T-helper 2 cell (primary cell): ENCODE measurements around the gene DDX1.

ENCODE experiments used
- DNase-seq, 5 experiments: peaks; one replicate each; pipeline versions ENCODE4 v3.0.0 to v3.0.0-alpha.2; 2012 to 2022

Gene DDX1

DNA sequence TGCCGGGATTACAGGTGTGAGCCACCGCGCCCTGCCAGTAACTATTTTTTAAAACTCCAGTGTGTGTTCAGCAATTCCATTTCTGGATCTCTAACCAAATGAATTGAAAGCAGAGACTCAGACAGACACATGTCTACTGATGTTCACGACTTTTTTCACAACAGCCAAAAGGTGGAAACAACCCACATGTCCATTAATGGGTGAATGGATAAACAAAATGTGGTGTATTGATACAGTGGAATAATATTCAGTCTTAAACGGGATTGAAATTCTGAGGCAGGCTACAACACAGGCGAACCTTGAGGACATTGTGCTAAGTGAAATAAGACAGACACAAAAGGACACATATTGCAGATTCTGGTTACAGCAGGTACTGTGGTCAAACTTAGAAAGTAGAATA is 55.0 kb downstream of the DDX1 start:
- no peak for DNase-seq

DNA sequence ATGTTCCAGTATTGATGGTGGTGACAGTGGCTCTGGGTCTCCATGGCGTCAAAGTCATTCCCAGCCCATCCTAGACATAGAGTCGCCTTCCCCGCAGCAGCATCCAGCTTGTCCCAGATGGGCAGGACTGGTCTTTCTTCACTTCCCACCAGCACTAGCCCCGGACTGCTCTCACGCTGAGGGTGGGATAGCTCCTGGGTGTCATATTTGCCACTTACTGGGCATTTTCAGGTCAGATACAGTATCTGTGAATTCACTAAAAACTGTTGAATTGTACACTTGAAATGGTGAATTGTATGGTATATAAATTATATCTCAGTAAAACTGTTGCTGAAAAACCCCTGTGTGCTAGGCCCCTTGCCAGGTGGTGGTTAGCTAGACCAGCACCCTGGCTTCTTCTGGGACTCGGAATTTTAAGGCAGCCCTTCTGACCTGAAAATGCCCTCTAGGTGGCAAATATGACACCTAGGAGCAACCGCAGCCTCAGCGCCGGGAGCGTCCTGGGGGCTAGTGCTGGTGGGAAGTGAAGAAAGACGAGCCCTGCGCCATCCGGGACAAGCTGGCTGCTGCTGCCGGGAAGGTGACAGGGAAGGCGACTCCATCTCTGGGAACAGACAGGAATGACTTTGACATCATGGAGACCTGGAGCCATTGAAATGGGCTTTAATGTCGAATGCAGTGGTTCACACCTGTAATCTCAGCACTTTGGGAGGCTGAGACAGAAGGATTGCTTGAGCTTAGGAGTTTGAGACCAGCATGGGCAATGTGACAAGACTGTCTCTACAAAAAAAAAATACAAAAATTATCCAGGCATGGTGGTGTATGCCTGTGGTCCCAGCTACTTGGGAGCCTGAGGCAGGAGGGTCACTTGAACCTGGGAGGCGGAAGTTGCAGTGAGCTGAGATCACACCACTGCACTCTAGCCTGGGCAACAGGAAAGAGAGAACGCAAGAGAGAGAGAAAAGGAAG is 56.2 kb downstream of the DDX1 start:
- DNase-seq, result no peak

DNA sequence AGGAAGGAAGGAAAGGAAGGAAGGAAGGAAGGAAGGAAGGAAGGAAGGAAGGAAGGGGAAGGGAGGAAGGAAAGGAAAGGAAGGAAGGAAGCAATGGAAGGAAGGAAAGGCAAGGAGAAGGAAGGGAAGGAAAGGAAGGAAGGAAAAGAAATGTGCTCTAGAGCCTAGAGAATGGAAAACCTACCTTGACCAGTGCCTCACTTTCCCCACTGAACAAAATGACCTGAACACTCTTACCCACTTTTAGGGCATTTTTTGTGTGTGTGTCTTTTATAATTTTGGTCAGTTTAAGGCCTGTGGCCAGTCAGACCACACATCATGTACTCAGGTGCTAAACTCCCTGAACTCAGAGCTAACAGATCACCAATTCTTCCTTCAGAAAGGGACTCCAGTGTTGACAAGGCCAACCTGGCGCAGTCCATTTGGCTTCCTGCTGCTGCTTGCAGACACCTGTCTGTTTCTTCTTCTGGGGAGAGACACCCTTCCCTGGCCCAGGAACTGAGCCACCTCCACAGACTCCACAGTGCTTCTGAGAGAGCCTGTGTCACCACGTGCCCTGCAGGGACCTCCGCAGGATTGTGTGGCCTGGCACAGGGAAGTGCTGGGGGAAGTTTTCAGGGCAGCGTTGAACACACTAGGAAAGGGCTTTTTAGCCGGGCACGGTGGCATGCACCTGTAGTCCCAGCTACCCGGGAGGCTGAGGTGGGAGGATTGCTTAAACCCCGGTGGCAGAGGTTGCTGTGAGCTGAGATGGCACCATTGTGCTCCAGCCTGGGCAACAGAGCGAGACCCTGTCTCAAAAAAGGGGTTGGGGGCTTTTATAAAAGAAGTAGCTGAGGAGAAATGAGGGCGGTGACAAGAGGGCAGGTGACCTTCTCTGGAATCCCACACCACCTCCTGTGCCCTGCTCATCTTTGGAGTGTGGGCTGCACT is 57.2 kb downstream of the DDX1 start:
- DNase-seq, result no peak

DNA sequence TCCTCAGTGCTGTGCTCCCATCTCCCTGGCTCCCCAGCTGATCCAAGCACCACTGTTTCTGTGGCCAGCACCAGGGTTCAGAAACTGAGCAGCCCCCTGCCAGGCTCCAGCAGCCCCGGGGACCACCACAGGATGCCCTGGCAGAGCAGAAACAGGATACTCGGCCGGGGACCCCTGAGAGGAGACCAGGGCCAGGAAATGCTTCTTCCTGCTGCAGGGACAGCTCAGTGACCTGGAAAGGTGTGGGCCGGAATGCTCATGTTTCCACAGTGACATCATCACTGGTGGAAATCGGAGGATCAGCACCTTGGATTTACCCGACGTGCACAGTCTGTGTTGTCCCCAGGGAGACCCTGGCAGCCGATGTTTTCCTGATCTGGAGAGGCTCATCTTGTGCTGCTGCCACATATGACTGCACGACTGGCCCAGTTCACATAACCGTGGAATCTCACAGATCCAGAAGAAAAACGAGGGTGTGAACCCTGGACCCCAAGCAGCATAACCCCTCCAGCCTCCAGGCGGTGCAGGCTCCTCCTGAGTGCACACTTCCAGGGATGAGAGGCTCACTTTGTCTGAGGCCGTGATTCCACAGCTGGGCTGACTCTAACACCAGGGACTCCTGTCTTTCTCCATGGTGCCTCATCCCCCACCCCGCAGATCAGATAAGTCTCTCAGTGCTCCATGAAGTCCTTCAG is 58.0 kb downstream of the DDX1 start:
- DNase-seq, result no peak

DNA sequence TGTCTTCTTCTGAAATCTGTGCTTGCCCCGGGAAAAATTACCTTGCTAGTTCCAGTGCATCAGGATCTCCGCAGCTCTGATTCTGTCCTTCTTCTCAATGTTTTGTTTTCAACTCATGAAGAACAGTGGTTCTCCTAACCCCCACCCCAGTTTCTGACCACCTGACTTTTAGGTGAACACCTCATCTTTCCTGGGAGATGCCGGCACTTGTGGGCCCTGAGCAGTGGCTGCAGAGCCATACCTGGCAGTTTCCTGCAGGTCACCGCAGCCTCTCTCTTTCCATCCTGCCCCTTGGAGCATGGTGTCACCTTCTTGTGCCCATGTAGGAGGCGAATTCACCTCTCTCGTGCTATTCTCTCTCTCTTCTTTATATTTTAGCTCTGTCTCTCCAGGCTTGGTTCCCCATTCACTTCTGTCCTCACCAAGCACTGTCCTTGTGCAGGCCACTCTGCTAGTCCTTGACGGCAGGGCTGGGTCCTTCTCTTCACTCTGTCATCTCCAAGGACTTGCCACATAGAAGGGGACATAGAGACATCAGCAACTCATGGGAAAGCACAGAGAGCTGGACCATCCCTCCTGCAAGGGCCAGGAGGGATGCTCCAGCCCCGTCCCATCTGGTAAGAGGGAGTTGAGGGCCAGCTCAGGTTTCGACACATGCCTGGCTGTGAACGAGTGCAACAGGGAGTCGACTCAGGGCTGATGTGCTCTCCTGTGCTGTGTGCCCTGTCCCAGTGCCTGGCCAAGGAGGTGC is 59.1 kb downstream of the DDX1 start:
- no peak for DNase-seq

DNA sequence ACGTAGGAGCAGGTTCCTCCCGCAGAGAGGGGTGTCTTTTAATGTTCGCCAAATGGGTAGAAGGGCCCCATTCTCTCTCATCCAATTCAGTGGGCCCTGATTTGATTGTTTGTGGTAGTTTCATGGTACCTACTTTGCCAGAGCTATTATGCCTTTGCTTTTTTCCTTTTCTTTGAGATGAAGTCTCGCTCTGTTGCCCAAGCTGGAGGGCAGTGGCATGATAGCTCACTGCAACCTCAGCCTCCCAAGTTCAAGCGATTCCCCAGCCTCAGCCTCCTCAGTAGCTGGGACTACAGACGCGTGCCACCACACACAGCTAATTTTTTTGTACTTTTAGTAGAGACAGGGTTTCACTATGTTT is 59.7 kb downstream of the DDX1 start:
- DNase-seq, result no peak

DNA sequence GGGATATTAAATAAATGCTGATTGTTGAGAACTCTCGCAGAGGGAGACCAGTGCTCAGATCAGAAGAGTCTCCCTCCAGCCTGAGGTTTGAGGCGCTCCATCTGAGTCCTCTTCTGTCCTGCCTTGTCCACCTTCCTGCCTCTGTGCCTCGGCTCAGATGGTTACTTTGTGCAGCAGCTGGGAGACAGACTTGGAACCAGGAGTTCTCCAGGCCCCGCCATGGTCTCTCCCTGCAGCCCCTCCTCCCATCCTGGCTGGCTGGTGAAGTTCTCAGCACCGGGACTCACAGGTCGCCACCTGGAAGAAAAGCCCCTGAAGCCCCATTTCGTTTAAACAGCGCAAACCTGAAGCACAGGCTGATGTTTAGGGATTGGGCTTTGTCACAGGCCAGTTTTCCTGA is 60.6 kb downstream of the DDX1 start:
- DNase-seq, result no peak

DNA sequence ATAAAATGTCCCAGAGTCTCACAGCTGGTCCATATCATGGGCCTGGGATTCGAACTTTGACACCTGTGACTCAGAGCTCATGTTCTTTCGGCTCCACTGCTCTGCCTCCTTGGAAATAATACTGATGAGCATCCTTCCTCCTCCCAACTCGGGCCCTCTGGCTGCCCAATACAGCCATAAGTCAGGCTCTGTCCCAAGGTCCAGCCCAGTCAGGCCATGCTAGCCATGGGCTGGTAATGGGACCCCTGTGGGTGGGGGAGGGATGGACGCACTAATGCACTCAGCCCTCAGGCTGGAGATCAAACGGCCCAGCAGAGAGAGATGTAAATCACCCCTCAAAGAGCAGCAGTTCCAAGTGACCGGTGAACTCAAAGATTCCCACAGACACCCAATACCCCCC is 61.1 kb downstream of the DDX1 start:
- DNase-seq, result no peak

DNA sequence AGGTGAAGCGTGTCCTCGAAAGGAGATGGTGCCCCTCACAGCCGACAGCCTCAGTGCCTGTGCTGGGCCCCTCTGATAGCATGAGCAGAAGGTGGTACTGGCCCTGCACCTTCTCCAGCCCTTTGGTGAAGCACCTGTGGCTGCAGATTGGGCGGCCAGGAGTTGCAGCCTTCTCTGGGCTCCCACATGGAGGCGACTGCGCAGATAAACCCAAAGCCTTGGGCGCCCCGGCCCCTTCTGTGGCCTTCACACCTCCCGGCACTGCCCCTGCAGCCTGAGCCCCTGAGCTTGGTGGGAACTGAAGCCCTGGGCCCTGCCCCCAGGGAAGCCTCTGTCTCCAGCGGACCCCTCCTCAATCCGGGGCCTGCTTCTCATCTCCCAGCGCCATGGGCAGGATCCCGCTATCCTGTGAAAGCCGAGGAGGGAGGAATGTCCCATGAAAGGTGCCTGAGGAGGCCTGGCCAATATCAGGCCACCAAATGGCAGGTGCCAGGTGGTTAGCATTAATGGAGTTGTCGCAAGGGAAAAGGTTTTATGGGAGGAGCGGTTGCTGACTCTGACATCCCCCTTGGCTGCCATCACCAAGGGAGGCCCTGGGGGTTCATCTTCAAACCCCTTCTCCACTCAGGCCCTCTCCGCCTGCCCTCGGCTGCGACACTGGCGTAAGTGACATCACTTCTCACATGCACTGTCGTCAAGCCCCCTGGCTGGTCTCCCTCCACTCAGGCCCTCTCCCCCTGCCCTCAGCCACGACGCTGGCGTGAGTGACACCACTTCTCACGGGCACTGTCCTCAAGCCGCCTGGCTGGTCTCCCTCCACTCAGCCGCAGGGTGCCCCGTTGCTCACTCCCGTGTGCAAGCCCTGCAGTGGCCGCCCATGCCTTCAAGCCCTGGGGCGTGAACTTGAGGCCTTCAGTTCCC is 62.4 kb downstream of the DDX1 start:
- no peak for DNase-seq

DNA sequence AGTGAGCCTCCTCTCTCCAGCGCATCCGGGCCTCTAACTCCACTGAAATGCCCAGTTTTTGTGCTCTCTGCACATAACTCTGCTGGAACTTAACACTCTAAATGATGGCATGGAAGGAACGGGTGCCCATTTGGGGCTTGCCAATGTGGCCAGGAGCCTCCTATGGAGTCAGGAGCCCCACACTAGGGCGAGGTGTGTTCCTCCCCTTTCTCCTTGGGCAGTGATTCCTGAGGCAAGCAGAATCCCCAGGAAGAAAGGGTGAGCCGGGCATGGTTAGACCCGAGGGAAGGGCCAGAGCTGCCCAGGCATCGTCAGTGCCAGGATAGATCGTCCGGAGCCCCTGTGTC is 63.0 kb downstream of the DDX1 start:
- DNase-seq, result no peak

DNA sequence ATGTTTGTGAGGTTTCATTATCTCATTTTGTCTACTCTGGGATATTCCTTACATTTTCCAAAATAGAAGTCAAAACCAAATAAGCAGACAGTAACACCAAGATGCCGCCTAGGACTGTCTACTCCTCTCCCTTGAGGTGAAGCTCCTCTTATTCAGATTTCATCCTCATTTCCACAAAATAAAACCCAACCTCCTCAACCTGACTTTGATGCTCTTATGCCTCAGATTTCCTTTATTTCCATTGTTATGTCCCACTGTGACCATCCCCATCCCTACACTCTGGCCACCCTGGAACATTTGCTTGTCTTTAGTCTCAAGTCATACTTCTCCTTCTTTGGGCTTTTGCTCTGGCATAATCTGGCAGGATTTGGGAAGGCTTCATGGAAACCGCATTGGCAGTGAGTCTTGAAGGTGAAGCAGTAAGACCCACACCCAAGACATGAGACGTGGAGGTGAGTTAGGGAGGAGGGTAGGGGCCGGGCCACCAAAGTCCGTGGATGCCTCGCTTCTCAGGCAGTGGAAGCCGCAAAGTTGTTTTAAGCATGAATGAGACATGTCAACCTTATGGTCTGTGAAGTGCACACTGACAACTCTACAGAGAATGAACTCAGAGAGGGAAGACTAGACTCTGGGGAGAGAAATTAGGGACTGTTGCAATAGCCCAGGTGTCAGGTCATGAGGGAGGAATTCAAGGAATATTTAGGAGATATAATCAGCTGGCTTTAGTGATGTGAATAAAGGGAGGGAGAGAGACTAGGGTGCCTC is 63.6 kb downstream of the DDX1 start:
- no peak for DNase-seq

DNA sequence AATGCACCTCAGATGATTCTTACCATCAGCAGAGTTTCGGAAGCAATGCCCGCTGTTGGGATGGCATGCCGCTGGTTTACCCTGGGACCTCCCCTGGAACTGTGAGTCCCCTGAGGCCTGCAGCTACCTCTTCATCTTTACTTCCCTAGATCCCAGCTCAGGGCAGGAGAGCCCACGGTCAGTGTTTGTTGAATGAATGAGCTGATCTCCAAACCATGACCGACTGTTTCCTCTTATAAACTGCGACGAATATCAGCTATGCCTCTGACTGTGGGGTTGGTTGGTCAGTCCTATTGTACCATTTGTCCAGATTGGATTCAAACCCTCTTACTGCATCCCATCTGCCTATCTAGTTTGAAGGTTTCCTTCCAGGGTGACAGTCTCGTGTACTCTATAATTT is 64.4 kb downstream of the DDX1 start:
- no peak for DNase-seq

DNA sequence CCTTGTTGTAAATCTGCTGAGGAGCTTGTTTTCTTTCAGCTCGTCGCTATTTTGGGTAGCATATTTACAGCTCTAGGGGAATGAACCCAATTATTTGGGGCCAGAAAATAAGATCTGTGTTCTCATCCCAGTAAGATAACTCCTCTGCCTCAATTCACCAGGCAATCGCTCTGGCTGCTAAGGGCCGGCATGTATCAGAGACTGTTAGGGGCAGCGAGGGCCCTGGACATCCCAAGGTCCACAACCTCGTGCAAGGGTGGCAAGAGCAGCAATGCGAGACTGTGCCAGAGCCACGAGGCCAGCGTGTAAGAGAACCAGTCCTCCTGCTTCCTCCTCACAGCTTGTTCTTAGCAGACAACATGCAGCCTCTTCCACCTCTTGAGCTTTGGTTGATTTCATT is 66.1 kb downstream of the DDX1 start:
- DNase-seq, result no peak

DNA sequence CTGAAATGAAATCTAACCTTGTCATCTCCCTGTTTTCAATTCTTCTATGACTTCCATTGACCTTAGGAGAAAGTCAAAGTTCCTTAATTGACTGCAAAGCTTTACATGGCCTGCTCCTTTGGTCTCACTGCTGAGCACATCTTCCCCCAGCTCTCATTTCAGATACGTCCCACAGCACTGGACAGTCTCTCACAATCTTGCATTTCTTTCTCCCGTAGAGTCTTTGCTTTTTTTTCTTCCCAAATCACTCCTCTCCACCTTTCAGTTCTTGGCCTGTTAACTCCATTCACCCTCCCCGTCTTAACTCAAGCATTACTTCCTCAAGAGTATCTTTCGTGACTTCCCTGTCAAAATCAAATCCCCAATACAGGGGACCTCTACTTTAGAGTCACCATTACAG is 67.2 kb downstream of the DDX1 start:
- DNase-seq, result no peak

DNA sequence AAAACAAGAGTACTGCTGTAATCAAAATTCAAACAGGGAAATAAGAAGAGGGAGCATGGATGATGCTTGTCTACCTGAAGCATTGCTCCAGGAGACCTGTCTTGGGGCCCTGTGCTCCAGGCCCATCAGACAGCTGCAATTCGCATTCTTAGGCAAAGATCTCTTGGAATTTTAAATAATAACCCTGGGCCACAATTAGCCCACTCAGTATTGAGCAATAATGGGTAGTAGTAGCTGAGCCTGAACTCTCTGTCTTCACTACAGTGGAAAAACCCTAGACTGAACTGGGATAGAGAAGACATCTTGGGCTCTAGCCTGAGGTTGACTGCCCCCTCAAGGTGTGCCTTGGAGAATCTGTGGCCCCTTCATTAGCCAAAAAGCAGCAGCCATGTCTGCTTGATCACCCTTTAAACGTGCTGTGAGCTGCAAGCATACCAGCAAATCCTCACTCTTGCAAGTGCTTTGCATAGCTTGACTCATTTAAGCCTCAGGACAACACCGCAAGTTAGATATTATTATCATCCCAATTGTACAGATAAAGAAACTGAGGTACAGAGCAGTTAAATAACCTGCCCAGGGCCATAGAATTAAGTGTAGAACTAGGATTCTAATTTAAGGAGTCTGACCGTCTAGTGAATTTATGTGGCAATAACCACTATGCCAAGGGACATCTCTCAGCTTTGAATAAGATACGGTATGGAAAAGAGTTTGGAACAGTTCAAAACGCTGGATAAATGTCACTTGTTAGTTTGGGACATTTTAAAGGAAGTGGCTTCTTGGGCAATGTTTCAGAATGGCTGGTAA is 69.0 kb downstream of the DDX1 start:
- DNase-seq, result no peak

DNA sequence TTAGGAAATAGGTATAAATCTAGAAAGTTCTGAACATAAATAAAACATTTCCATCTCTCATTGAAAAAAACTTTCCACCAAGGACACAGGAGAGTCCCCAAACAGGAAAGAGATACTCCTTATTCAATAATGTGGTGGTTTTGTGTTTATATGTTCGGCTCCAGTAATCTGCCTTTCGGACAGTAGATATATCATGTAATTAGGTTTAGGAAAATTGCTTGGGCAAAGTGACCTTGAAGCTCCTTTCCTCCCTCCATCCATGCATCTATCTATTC is 69.6 kb downstream of the DDX1 start:
- no peak for DNase-seq

DNA sequence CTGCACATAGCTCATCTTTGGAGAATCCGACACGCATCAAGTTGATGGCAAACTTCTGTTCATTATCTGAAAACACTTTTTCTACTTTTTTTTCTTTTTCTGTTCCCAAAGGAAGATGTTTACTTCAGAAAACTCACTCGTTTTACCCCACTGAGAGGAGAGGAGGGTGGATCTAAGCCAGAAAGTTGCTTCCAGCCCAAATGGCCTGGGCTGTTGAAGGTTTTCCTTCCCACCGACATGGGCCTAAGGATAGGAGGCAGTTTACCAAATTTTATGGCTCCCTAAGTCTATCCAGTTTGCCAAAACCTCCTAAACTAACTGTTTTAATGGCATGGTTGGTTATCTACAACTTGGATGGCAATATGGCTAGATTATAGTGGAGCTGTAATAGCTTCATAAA is 70.4 kb downstream of the DDX1 start:
- DNase-seq, result no peak

DNA sequence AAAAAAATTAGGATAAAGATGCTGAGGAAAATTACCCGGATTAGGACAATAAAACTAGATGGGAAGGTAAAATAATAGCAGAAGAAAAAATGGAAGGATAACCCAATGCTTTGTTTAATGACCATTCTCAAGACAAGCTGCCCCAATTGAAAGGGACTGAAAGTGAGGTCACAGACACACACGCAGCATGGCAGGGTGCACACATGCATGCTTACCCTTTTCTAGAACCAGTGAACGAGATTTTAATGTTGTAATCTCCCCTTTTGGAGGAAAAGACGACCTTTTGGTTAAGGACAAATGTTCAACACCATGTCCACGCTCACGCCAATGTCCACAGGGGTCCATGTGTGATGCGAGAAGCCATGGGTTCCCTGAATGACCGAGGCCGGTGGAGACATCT is 70.9 kb downstream of the DDX1 start:
- DNase-seq, result no peak

DNA sequence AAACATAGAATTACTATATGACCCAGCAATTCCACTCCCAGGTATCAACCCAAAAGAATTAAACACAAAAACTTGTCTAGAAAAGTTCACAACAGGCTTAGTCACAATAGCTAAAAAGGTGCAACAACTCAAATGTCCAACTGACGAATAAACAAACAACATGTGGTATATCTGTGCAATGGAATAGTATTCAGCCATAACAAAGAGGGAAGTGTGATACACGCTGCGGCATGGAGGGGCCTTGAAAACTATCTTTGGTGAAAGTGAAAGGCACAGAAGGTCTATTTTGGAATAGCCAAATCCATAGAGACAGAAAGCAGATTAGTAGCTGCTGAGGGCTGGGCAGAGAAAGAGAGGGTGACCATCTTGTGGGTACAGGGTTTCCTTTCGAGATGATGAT is 72.1 kb downstream of the DDX1 start:
- DNase-seq, result no peak
